A673 (cell line): ENCODE measurements around the gene CRB1. TPM values are rescaled to one million over a fixed set of nuclear protein-coding genes. Genes with fewer than 3 reads are reported as not detected.

Source experiments
- BruUV-seq: library from RNA; stranded (reverse); fragments of 400-500 nt; replicated peaks from 2 replicates; lab custom pipeline; 2021; lab: Mats Ljungman, UMichigan
- CTCF ChIA-PET: fragments of 300-600 bp; sonication (Branson Sonifier 250); formaldehyde crosslinking; loops from one replicate; lab custom pipeline; 2022; ENCODE audit warnings: antibody characterized with exemption; lab: Charles Lee
- POLR2A ChIA-PET: fragments of 300-600 bp; sonication (Branson Sonifier 250); formaldehyde crosslinking; loops from one replicate; lab custom pipeline; 2022; ENCODE audit warnings: antibody characterized with exemption; ENCODE audit not compliant: low non-redundant PET; lab: Charles Lee
- DNase-seq: peaks from one replicate; pipeline ENCODE4 v3.0.0-alpha.2; 2015; ENCODE audit warnings: low spot score
- H3K27ac ChIP-seq: fragments of 200-600 bp; sonication (generic); 2 replicates; pipeline ENCODE4 v1.5.1; 2016; ENCODE audit warnings: mixed run types, low read depth, mild to moderate bottlenecking, mixed read lengths, antibody characterized with exemption, low read length; ENCODE audit not compliant: poor library complexity, severe bottlenecking
- H3K27me3 ChIP-seq: fragments of 200-600 bp; sonication (generic); replicated peaks from 2 replicates; pipeline ENCODE4 v1.6.1; 2017; ENCODE audit warnings: mixed run types, low read depth, mild to moderate bottlenecking, mixed read lengths, antibody characterized with exemption, low read length; ENCODE audit not compliant: insufficient read depth, poor library complexity
- H3K36me3 ChIP-seq: fragments of 200-600 bp; sonication (generic); 2 replicates; pipeline ENCODE4 v1.6.1; 2016; ENCODE audit warnings: mixed run types, mild to moderate bottlenecking, mixed read lengths, antibody characterized with exemption, low read length; ENCODE audit not compliant: insufficient read depth, poor library complexity, severe bottlenecking
- H3K4me1 ChIP-seq: fragments of 200-600 bp; sonication (generic); 2 replicates; pipeline ENCODE4 v1.6.1; 2017; ENCODE audit warnings: mixed run types, mild to moderate bottlenecking, mixed read lengths, antibody characterized with exemption, low read length; ENCODE audit not compliant: insufficient read depth, poor library complexity, severe bottlenecking
- H3K4me3 ChIP-seq: fragments of 200-600 bp; sonication (generic); 2 replicates; pipeline ENCODE4 v1.5.1; 2016; ENCODE audit warnings: low read depth, mixed run types, mild to moderate bottlenecking, mixed read lengths, low read length; ENCODE audit not compliant: poor library complexity, severe bottlenecking
- H3K9me3 ChIP-seq: fragments of 200-600 bp; sonication (generic); 2 replicates; pipeline ENCODE4 v1.6.1; 2016; ENCODE audit warnings: mixed run types, low read depth, mild to moderate bottlenecking, mixed read lengths, antibody characterized with exemption, low read length; ENCODE audit not compliant: poor library complexity, severe bottlenecking
- EZH2 ChIP-seq: fragments of 200-600 bp; sonication (generic); IDR thresholded peaks from 2 replicates; pipeline ENCODE4 v1.6.1; 2017; ENCODE audit warnings: borderline replicate concordance, low read depth, mild to moderate bottlenecking, mixed read lengths, antibody characterized with exemption, low read length; ENCODE audit not compliant: poor library complexity, severe bottlenecking
- intact Hi-C: fragments of 100-400 bp; cut with micrococcal nuclease; formaldehyde crosslinking; loops from one replicate; pipeline ENCODE4 v1.10.0; 2022; ENCODE audit not compliant: unreplicated experiment
- total RNA-seq: library from RNA; stranded (reverse); gene quantifications from 2 replicates; pipeline ENCODE4 v1.2.3, GENCODE V29; 2021
- TF ChIP-seq, protein P1 (sequence below): fragments of 300-800, 200-600 bp; sonication (generic); conservative IDR thresholded peaks from 2 replicates; pipeline ENCODE4 v1.5.1; 2017; ENCODE audit warnings: low read depth, mild to moderate bottlenecking, antibody characterized with exemption, low read length, moderate library complexity, mixed read lengths

CRB1 gene
- total RNA-seq, 1 experiment from 2014 or later = not detected

DNA sequence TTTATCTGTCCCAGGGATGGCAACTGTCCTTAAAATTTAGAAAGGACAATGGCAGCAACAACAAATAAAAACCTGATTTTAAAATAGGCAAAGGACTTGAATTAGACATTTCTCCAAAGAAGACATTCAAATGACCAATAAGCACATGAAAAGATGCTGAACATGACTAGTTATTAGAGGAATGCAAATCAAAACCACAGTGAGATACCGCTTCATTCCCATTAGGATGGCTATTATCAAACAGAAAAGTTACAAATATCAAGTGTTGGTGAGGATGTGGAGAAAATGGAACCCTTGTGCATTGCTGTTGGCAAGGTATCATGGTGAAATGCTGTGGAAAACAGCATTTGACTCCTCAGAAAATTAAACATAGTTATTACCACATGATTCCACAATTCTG, 120.7 kb downstream of the CRB1 start:
- Histone ChIP-seq H3K4me3 (no peak overlapping the region), H3K4me1 (no peaks in the 10 kb centered on the region), H3K27me3 (peaks cover 5% of the 10 kb centered on the region), H3K9me3 (no peaks in the 10 kb centered on the region), H3K27ac (no peak overlapping the region), H3K36me3 (no peaks in the 10 kb centered on the region)
- ChIA-PET CTCF (no interaction called here), POLR2A (no interaction called here)
- no peak for TF ChIP-seq EZH2
- TF ChIP-seq, protein P1, sequence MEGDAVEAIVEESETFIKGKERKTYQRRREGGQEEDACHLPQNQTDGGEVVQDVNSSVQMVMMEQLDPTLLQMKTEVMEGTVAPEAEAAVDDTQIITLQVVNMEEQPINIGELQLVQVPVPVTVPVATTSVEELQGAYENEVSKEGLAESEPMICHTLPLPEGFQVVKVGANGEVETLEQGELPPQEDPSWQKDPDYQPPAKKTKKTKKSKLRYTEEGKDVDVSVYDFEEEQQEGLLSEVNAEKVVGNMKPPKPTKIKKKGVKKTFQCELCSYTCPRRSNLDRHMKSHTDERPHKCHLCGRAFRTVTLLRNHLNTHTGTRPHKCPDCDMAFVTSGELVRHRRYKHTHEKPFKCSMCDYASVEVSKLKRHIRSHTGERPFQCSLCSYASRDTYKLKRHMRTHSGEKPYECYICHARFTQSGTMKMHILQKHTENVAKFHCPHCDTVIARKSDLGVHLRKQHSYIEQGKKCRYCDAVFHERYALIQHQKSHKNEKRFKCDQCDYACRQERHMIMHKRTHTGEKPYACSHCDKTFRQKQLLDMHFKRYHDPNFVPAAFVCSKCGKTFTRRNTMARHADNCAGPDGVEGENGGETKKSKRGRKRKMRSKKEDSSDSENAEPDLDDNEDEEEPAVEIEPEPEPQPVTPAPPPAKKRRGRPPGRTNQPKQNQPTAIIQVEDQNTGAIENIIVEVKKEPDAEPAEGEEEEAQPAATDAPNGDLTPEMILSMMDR = no peak
- BruUV-seq = no TSS peak
- DNase-seq = no peak
- intact Hi-C loops = no loop called here

DNA sequence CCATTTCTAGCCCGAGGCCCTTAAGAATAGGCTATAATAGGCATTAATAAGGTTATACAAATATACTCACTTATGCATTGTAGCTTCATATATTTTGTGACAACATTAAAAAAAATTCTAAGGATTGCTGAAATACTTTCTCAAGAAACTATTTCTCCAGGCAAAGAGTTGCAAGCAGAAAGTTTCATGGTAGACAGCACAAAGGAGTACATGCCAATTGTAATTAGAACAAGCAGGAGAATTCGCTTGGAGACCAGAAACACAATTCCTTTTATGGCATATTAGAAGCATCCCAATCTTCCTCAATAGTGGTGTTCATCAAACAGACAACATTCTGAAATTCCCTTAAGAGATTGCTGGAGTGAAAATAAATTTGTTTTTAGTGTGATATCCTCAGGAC, 122.8 kb downstream of the CRB1 start:
- ChIA-PET POLR2A (no interaction called here), CTCF (interaction anchor here (0.6 kb wide), 1 partner anchor 37 kb away, joined by 8 read pairs; no protein-coding TSS in a partner anchor)
- H3K27ac ChIP-seq = no peak overlapping the region
- H3K36me3 ChIP-seq = no peaks in the 10 kb centered on the region
- BruUV-seq = no TSS peak
- H3K9me3 ChIP-seq = no peaks in the 10 kb centered on the region
- peaks cover 5% of the 10 kb centered on the region for H3K27me3 ChIP-seq
- H3K4me3 ChIP-seq = no peak overlapping the region
- no peak for TF ChIP-seq EZH2
- TF ChIP-seq, protein P1 = no peak
- intact Hi-C loops = no loop called here
- DNase-seq = no peak
- H3K4me1 ChIP-seq = no peaks in the 10 kb centered on the region

DNA sequence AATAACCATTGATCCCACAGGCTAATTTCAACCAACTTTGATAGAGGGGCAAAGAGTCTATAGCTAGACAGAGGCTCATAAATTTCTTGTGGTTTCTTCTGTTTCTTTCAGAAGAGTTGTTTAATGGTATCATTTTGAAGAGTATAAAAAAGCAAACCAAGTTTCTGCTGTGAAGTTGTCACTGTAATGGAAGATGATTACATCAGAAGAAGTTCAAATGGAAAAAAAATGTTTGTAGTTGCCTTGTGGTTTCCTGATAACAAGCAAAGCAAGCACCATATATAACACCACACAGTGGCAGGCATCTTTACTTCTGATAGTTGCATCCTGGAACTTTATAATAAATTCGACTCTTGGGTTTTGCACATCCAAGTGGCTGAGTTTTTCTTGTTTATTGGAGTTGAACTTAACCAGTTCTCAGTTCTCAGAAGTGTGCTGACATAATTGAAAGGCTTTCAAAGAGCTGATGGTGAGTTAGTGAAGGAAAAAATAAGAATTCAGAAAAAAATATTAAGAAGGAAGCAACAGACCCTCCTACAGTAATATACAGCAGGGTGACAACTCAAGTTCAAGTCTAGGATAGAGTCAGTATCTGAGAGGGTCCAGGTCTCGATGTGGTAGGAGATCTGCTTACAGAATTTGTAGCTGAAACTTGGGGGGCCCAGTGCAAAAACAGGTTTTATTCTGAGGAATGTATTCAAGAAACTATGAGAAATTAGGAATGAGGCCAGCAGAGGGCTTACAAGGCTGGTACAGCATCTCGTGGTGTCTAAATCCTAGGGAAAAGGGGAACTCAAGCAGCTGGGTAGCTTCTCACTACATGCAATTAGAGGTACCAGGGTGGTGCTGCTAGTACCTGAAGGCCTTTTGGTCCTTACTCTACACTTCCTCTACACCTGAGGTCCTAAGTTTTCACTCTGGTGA, 123.5 kb downstream of the CRB1 start:
- DNase-seq = no peak
- intact Hi-C loops = no loop called here
- H3K9me3 ChIP-seq = no peaks in the 10 kb centered on the region
- H3K27ac ChIP-seq = no peak overlapping the region
- no TSS peak for BruUV-seq
- H3K4me1 ChIP-seq = no peaks in the 10 kb centered on the region
- H3K27me3 ChIP-seq = peaks cover 5% of the 10 kb centered on the region
- no peak overlapping the region for H3K4me3 ChIP-seq
- H3K36me3 ChIP-seq = no peaks in the 10 kb centered on the region
- POLR2A ChIA-PET = no interaction called here
- TF ChIP-seq, protein P1 = peak; percentile 24; the same call in 1 of the 2 replicates
- TF ChIP-seq EZH2 = no peak
- CTCF ChIA-PET = no interaction called here
